Measurements from ENCODE around the gene TPSD1.
"Not testable (repeated sequence)": the region's sequence is repeated elsewhere in the genome, so short reads cannot be mapped to it uniquely, and the experiment has no call there.

The TPSD1 gene

GRCh38 chr16:1243907-1244850 is 11.7 kb upstream of the TPSD1 start:
- DNase-seq: not testable (repeated sequence)

- no peak for DNase-seq
Observed at GRCh38 chr16:1244881-1245280, 11.0 kb upstream of the TPSD1 start.

- DNase-seq: no peak
Observed at GRCh38 chr16:1245452-1246020, 10.3 kb upstream of the TPSD1 start.

GRCh38 chr16:1247903-1248537 is 7.8 kb upstream of the TPSD1 start:
- not testable (repeated sequence) for DNase-seq

- DNase-seq: not testable (repeated sequence)
Observed at GRCh38 chr16:1249031-1249755, 6.7 kb upstream of the TPSD1 start.

GRCh38 chr16:1253701-1254364 is 2.0 kb upstream of the TPSD1 start:
- not testable (repeated sequence) for DNase-seq

- DNase-seq: not testable (repeated sequence)
Observed at GRCh38 chr16:1254821-1255220, 1.0 kb upstream of the TPSD1 start.

GRCh38 chr16:1256296-1256873 is 516 bp downstream of the TPSD1 start:
- not testable (repeated sequence) for DNase-seq

GRCh38 chr16:1256874-1257322 is 1.0 kb downstream of the TPSD1 start:
- no peak for DNase-seq

- no peak for DNase-seq
Observed at GRCh38 chr16:1257561-1258224, 1.8 kb downstream of the TPSD1 start.

- DNase-seq: no peak
Observed at GRCh38 chr16:1258225-1258600, 2.3 kb downstream of the TPSD1 start.

GRCh38 chr16:1258906-1259759 is 3.3 kb downstream of the TPSD1 start:
- DNase-seq: no peak

- DNase-seq: no peak
Observed at GRCh38 chr16:1259760-1260068, 3.8 kb downstream of the TPSD1 start.

GRCh38 chr16:1260101-1260680 is 4.3 kb downstream of the TPSD1 start:
- no peak for DNase-seq

- DNase-seq: no peak
Observed at GRCh38 chr16:1261131-1261892, 5.4 kb downstream of the TPSD1 start.

- DNase-seq: no peak
Observed at GRCh38 chr16:1262210-1262845, 6.5 kb downstream of the TPSD1 start.

GRCh38 chr16:1262846-1263221 is 7.0 kb downstream of the TPSD1 start:
- no peak for DNase-seq

GRCh38 chr16:1263591-1264344 is 7.9 kb downstream of the TPSD1 start:
- DNase-seq: no peak

All from SHP77 (cell line).